Neutrophil (primary cell): ENCODE data around the gene AP4M1.

ENCODE experiments used
- H3K27ac ChIP-seq: fragments of 200-600 bp; sonication (generic); 2 replicates; pipeline ENCODE4 v1.5.1; 2016; ENCODE audit warnings: mild to moderate bottlenecking, moderate library complexity
- H3K27me3 ChIP-seq: fragments of 200-600 bp; sonication (generic); 2 replicates; pipeline ENCODE4 v1.6.0; 2016; ENCODE audit warnings: mild to moderate bottlenecking
- H3K36me3 ChIP-seq: fragments of 200-600 bp; sonication (generic); 2 replicates; pipeline ENCODE4 v1.5.1; 2017
- H3K4me1 ChIP-seq, 2 experiments: fragments of 200-600 bp in 1 of 2; sonication (generic) in 1 of 2; 1 replicate in 1 of 2; 2 replicates in 1 of 2; pipeline versions ENCODE4 v1.5.1 to v1.6.1; 2013 to 2016; ENCODE audit warnings: low read depth in 1 of 2, low read length in 1 of 2, mild to moderate bottlenecking in 1 of 2, moderate library complexity in 1 of 2; ENCODE audit not compliant: control insufficient read depth in 1 of 2, insufficient read depth in 1 of 2
- H3K4me3 ChIP-seq, 2 experiments: fragments of 200-600 bp in 1 of 2; sonication (generic) in 1 of 2; 1 replicate in 1 of 2; 2 replicates in 1 of 2; pipeline ENCODE4 v1.5.1; 2013 to 2016; ENCODE audit warnings: low read depth in 1 of 2, low read length in 1 of 2, mild to moderate bottlenecking in 1 of 2, moderate library complexity in 1 of 2
- H3K9me3 ChIP-seq: fragments of 200-600 bp; sonication (generic); 2 replicates; pipeline ENCODE4 v1.5.1; 2016
- TF ChIP-seq, protein P1 (sequence below): fragments of 200-600 bp; sonication (generic); IDR thresholded peaks from 2 replicates; pipeline ENCODE4 v1.5.1; 2016; ENCODE audit warnings: antibody characterized with exemption

The AP4M1 gene

DNA sequence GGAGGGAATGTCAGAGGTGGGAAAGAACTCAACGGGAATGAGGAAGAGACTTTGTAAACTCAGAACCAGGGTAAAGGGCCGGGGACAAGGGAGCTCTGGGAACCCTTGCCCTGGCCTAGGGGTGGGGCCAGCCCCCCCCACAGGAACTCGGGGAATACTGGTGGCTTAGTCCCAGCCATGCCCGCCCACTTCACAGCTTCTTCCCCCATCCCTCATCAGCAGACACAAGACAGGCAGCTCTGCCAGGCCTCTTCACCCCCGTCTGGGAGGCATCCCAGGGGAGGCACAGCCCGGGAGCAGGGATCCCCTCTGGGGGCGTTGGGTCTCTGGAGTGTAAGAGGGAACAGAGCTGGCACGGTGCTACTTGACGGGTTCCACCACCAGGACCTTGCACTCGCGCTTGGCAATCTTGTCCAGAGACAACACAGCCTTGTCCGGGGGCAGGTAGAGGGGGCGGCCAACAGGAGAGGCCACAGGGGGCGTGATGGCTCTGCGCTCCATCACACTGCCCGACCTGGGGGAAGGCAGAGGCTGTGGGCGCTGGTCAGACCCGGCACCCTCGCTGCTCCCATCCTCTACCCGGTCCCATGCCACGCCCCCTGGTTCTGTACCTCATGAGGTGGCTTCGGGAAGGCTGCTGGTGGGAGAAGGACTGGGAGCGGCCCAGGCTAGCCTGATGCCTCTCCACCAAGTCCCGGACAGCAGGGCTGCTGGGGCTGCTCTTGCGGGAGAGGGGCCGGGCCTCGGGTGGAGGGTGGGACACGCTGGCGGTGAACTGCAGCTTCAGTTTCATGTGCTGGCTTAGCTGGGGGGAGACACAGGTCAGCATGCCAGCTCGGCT, 53.4 kb downstream of the AP4M1 start:
- H3K9me3 ChIP-seq = no peaks in the 10 kb centered on the region
- H3K27me3 ChIP-seq = no peaks in the 10 kb centered on the region
- H3K4me3 ChIP-seq = peak overlapping the region in 1 of 2 experiments; percentile 99
- H3K36me3 ChIP-seq = peaks cover 68% of the 10 kb centered on the region
- TF ChIP-seq, protein P1, sequence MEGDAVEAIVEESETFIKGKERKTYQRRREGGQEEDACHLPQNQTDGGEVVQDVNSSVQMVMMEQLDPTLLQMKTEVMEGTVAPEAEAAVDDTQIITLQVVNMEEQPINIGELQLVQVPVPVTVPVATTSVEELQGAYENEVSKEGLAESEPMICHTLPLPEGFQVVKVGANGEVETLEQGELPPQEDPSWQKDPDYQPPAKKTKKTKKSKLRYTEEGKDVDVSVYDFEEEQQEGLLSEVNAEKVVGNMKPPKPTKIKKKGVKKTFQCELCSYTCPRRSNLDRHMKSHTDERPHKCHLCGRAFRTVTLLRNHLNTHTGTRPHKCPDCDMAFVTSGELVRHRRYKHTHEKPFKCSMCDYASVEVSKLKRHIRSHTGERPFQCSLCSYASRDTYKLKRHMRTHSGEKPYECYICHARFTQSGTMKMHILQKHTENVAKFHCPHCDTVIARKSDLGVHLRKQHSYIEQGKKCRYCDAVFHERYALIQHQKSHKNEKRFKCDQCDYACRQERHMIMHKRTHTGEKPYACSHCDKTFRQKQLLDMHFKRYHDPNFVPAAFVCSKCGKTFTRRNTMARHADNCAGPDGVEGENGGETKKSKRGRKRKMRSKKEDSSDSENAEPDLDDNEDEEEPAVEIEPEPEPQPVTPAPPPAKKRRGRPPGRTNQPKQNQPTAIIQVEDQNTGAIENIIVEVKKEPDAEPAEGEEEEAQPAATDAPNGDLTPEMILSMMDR = no peak
- peak overlapping the region; percentile 86 for H3K27ac ChIP-seq
- H3K4me1 ChIP-seq = peaks cover 88 to 92% of the 10 kb centered on the region in 2 experiments

DNA sequence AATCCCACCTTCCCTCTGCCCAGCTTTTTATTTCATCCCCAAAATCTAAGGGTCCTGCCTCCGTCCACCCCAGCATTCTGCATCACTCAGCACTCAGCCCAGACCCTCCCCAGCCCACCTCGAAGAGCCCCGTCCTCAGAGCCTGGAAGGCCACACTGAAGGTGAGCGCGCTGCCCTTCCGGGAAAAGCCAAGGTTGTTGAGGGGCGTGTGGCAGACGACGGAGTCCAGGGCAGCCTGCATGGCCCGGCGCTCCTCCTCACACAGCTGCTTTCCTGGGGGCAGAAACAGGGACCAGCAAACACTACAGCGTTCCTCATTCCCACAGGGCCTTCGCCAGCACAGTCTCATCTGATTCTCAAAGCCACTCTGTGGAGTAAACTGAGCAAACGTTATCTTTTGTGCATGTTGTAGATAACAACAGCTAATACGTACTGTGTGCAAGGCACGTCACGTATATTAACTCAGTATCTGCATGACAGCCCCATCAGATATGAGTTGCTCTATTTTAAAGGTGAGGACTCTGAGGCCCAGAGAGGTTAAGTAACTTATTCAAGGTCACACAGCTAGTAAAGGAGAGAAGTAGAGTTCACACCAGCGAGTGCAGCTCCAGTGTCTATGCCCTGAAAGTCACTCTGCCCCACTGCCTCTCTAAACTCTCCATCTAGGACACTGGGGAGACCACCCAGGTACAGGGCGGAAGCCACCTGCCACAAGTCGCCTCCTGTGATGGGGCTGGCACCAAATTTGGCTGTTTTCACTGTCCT, 54.3 kb downstream of the AP4M1 start:
- Histone ChIP-seq H3K4me1 (peaks cover 80 to 83% of the 10 kb centered on the region in 2 experiments), H3K36me3 (peaks cover 63% of the 10 kb centered on the region), H3K9me3 (no peaks in the 10 kb centered on the region), H3K27me3 (no peaks in the 10 kb centered on the region), H3K4me3 (peak overlapping the region in 1 of 2 experiments; percentile 99), H3K27ac (peak overlapping the region; percentile 86)
- TF ChIP-seq, protein P1 = no peak

DNA sequence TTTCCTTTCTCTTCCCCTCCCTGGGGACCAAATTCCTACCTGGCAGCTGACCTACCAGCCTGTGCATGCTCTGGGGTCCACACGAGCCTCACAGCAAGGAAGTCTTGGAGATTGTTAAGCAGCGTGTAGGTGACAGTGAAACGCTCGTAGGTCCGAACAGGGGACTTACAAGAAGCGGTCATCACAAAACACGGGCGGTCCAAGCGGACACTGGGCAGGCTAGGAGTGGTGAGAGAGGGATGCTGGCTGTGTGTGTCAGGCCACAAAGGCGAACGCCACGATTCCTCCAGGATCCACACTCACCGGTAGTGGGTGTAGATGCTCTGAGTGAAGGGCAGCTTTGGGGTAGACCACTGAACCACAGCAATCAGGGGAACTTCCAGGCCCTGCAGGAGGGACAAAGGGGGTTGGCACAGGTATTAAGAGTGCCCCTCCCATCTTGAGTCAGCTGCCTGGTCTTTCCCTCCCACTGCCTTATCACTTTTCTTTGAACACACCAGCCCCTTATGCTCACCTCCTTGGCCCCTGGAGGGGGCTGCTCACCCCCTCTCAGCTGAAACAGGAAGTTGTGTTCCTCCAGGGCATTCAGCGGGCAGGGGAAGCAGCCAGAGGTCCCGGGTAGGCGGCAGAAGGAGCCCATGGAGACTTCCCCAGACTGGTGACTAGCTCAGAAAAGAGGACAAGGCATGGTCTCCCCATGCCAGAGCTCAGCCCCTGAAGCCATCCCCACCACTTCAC, 55.1 kb downstream of the AP4M1 start:
- Histone ChIP-seq H3K4me3 (peak overlapping the region; percentile 91 to 99), H3K27ac (peak overlapping the region; percentile 86), H3K36me3 (peaks cover 59% of the 10 kb centered on the region), H3K27me3 (no peaks in the 10 kb centered on the region), H3K9me3 (no peaks in the 10 kb centered on the region), H3K4me1 (peaks cover 72 to 76% of the 10 kb centered on the region in 2 experiments)
- TF ChIP-seq, protein P1 = no peak

DNA sequence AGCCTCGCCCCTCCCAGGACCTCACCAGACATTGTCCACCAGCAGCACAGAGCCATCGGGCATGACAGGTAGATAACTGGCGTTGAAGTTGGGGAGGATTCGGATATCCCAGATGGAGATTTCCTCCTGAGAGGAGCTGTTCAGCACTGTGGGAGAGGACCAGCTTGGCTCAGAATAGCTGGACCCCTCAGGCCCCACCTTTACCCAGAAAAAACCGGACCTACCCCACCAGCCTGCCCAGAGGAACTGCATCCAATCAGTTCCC, 55.6 kb downstream of the AP4M1 start:
- Histone ChIP-seq H3K36me3 (peaks cover 54% of the 10 kb centered on the region), H3K4me1 (peaks cover 67 to 71% of the 10 kb centered on the region in 2 experiments), H3K9me3 (no peaks in the 10 kb centered on the region)

More for the DNA sequence above, 55.6 kb downstream of the AP4M1 start:
- Histone ChIP-seq H3K4me3 (peak overlapping the region; percentile 91 to 99), H3K27me3 (no peaks in the 10 kb centered on the region), H3K27ac (peak overlapping the region; percentile 86)
- TF ChIP-seq, protein P1 = no peak
